ENCODE results near the gene ABCD2. TPM values are rescaled to one million over a fixed set of nuclear protein-coding genes. Genes with fewer than 3 reads are reported as not detected.

The ABCD2 gene
- total RNA-seq, 1 experiment from 2014 or later, result 0.08 TPM

Small RNA genes lying within 50 kb of the gene (small RNA-seq; reads per million reads assigned to genes)
- gene AC121334.2, result 0 reads per million in 2 experiments

Other genes starting within 250 kb of the ABCD2 start
- gene KIF21A, start 176.7 kb downstream of the ABCD2 start, total RNA-seq (2014; rRNA removed; shearing (Covaris generic)), result 20.2 and 20.8 TPM in 2 replicates

All from SK-MEL-5 (cell line).